Stimulated activated naive CD8-positive, alpha-beta T cell treated with anti-CD3 and anti-CD28 coated beads, Interleukin-15, Interleukin-2, amounts not matched to agents 100 ng/mL and 50 ng/mL, for 24 hours (primary cell): Measurements from ENCODE around the gene ZNF839.
"Not testable (repeated sequence)": the region's sequence is repeated elsewhere in the genome, so short reads cannot be mapped to it uniquely, and the experiment has no call there.

Experiments
- H3K27ac Mint-ChIP-seq: one replicate; pipeline ENCODE4 v1.8.0; 2021; ENCODE audit warnings: mild to moderate bottlenecking, mixed read lengths
- H3K27me3 Mint-ChIP-seq: one replicate; pipeline ENCODE4 v1.8.0; 2021; ENCODE audit warnings: mixed read lengths
- H3K36me3 Mint-ChIP-seq: one replicate; pipeline ENCODE4 v1.8.0; 2021; ENCODE audit warnings: low read depth, mixed read lengths
- H3K4me1 Mint-ChIP-seq: one replicate; pipeline ENCODE4 v1.8.0; 2021; ENCODE audit warnings: low read depth, mixed read lengths
- H3K4me3 Mint-ChIP-seq: one replicate; pipeline ENCODE4 v1.8.0; 2021; ENCODE audit warnings: mild to moderate bottlenecking, mixed read lengths
- H3K9me3 Mint-ChIP-seq: one replicate; pipeline ENCODE4 v1.8.0; 2021; ENCODE audit warnings: mixed read lengths

The ZNF839 gene

DNA sequence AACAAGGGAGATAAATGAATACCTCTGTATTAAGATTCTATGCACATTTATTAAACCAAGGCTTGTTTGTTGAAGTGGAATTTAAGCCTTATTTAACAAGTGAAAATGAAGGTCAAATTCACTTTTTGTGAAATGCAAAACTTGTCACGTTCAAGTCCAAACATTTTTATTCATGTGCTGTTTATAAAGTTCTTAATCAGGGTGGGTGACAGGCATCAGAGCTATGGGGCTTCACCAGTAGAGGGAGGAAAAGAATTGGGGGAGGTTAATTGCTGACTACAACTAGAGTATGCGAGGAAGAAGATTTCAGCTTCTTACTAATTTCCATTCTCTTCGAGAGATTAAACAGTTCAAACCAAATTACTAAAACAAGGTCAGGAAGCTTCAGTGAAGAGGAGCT, 24.3 kb upstream of the ZNF839 start:
- Mint-ChIP-seq H3K9me3 (no peaks in the 10 kb centered on the region), H3K36me3 (no peaks in the 10 kb centered on the region), H3K4me1 (no peaks in the 10 kb centered on the region), H3K4me3 (no peak overlapping the region), H3K27ac (no peak overlapping the region), H3K27me3 (no peaks in the 10 kb centered on the region)

DNA sequence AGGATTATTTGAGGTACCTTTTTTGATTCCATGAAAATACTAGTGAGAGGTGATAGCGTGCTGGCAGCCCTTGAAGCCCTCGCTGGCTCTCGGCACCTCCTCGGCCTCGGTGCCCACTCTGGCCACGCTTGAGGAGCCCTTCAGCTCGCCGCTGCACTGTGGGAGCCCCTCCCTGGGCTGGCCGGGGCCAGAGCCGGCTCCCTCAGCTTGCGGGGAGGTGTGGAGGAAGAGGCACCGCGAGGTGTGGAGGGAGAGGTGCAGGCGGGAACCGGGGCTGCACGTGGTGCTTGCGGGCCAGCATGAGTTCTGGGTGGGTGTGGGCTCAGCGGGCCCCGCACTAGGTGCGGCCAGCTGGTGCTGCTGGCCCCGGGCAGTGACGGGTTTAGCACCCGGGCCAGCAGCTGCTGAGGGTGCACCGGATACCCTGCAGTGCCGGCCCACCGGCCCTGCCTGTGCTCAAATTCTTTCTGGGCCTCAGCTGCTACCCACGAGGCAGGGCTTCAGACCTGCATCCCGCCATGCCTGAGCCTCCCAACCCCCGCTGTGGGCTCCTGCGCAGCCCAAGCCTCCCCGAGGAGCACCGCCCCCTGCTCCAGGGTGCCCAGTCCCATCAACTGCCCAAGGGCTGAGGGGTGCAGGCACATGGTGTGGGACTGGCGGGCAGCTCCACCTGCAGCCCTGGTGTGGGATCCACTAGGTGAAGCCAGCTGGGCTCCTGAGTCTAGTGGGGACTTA, 21.9 kb upstream of the ZNF839 start:
- Mint-ChIP-seq H3K4me3 (no peak overlapping the region), H3K27ac (no peak overlapping the region), H3K9me3 (no peaks in the 10 kb centered on the region), H3K27me3 (no peaks in the 10 kb centered on the region), H3K4me1 (no peaks in the 10 kb centered on the region), H3K36me3 (no peaks in the 10 kb centered on the region)

DNA sequence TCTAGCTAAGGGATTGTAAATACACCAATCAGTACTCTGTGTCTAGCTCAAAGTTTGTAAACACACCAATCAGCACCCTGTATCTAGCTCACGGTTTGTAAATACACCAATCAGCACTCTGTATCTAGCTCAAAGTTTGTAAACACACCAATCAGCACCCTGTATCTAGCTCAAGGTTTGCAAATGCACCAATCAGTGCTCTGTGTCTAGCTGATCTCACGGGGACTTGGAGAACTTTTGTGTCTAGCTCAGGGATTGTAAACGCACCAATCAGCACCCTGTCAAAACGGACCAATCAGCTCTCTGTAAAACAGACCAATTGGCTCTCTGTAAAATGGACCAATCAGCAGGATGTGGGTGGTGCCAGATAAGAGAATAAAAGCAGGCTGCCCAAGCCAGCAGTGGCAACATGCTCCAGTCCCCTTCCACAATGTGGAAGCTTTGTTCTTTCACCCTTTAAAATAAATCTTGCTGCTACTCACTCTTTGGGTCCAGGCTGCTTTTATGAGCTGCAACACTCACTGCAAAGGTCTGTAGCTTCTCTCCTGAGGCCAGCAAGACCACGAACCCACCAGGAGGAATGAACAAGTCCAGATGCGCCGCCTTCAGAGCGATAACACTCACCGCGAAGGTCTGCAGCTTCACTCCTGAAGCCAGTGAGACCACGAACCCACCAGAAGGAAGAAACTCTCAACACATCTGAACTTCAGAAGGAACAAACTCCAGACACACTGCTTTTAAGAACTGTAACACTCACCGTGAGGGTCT, 21.1 kb upstream of the ZNF839 start:
- not testable (repeated sequence) for H3K36me3 Mint-ChIP-seq, H3K27ac Mint-ChIP-seq, H3K4me1 Mint-ChIP-seq, H3K27me3 Mint-ChIP-seq, H3K4me3 Mint-ChIP-seq, H3K9me3 Mint-ChIP-seq

DNA sequence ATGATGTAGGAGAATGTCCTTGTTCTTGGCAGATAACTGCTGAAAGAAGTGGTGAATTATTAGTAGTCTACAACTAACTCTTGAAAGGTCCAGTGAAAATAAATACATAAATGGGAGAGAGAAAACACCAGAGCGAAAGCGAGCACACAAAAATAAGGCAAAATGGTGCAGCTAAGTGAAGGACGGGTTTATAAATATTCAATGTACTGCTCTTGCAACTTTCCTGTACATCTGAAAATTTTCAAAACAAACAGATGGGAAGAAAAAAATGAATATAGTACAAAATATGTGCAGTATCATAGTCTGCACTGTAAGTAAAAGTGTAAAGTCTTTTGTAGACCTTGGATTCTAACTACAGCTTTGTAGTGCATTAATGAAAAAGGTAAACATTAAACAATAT, 15.9 kb upstream of the ZNF839 start:
- H3K4me1 Mint-ChIP-seq: peaks cover 11% of the 10 kb centered on the region
- peak overlapping the region; percentile 59 for H3K4me3 Mint-ChIP-seq
- H3K36me3 Mint-ChIP-seq: no peaks in the 10 kb centered on the region
- H3K27ac Mint-ChIP-seq: no peak overlapping the region
- no peaks in the 10 kb centered on the region for H3K9me3 Mint-ChIP-seq
- peaks cover 6% of the 10 kb centered on the region for H3K27me3 Mint-ChIP-seq

DNA sequence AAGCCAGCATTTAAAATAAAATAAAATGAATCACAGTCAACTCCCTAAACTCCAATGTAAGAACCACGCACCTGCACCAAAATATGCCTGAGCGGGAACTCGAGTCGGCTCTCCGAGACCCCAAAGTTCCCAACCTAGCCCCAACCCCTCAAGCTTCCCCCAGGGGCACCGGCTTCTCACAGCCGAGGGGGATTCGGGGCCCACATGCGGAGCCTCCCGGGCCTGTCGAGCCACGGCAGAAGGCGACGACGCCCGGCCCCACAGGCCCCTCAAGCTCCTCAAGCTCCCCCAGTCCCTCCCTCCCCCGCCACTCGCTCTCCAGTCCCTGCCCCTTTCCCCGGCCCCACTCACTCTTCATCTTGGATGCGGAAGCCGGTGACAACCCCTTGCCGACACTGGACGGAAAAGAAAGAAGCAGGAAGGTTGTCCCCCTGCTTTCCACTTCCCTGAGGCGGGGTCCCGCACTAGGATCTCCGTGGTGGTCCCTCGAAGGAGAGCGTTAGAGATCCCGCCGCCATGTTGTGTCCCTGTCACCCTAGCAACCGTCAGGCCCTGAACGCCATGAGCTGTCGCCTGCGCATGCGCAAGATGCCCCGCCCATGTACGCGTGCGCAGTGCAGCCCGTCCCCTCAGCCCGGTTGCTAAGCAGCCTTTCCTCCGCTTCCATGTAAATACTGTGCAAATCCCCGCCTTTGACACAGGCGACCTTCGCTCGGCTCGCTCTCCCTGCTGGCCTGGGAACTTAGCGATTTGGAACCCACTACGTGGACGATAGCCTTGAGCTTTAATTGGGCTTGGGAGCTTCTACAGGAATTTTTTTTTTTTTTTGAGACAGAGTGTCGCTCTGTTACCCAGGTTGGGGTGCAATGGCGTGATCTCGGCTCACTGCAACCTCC, 14.7 kb upstream of the ZNF839 start, which contains the start of gene MOK:
Gene MOK (minus strand): TSS at position 554 of the 896 bp plus-strand sequence. CDS start 196 bp downstream, at position 358.
- no peaks in the 10 kb centered on the region for H3K9me3 Mint-ChIP-seq
- peaks cover 11% of the 10 kb centered on the region for H3K4me1 Mint-ChIP-seq
- H3K27ac Mint-ChIP-seq: peak within 1 kb of the TSS; percentile 94
- H3K4me3 Mint-ChIP-seq: peak within 1 kb of the TSS; percentile 94
- H3K36me3 Mint-ChIP-seq: no peaks in the 10 kb centered on the region
- peaks cover 6% of the 10 kb centered on the region for H3K27me3 Mint-ChIP-seq

DNA sequence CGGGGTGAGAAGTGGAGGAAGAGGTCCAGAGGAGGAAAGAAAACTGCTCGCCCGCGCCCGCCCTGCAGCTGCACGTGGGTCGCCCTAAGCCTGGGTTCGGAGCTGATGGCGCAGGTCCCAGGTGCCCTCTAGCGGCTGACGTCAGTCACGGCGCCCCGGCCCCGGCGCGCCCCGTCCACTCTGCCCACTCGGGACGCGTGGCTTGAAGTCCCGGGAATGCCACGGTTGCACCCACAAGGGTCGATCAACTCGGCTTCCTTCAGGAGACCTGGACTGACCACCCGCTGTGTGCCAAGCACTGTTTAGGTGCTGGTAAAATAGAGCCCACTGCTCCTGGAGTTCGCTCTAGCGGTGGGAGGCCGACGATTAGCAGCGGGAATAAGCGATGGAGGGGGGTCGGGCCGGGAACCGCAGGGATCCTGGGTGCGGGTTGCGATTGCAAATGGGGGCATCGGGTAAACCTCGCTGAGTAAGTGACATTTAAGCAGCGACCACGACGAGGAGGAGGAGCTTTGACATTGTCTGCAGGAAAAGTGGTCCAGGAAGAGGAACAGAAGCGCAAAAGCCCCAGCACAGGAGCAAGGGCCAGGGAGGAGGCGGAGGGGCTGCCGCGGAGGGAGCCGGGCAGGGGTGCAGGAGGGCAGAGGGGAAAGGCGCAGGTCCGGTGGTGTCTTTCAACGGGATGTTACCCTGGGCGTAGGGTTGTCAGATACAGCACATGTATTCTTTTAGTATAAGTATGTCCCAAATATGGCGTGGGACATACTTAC, 5.1 kb upstream of the ZNF839 start:
- Mint-ChIP-seq H3K27me3 (no peaks in the 10 kb centered on the region), H3K27ac (peak overlapping the region; percentile 90), H3K4me1 (peaks cover 57% of the 10 kb centered on the region), H3K36me3 (no peaks in the 10 kb centered on the region), H3K4me3 (peak overlapping the region; percentile 88), H3K9me3 (no peaks in the 10 kb centered on the region)

DNA sequence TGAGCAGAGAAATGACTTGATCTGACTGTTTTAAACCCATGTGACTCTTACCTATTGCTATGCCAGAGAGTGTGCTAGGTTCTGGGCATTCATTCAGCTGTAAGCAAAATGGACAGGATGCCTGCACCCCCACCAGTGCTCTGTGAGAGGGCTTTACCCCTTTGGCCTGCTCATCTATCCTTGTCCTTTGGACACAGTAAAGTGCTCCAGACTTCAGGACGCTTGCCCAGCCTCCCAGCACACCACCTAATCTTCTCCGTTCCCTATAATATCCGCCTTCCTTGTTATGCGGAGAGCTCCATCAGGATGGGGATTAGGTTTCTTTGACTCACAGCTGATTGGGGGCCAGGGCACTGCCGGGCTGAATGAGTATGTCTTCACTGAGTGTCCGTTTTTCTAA, 4.4 kb upstream of the ZNF839 start:
- Mint-ChIP-seq H3K27me3 (no peaks in the 10 kb centered on the region), H3K4me1 (peaks cover 59% of the 10 kb centered on the region), H3K27ac (no peak overlapping the region), H3K36me3 (no peaks in the 10 kb centered on the region), H3K4me3 (peak overlapping the region; percentile 88), H3K9me3 (no peaks in the 10 kb centered on the region)

DNA sequence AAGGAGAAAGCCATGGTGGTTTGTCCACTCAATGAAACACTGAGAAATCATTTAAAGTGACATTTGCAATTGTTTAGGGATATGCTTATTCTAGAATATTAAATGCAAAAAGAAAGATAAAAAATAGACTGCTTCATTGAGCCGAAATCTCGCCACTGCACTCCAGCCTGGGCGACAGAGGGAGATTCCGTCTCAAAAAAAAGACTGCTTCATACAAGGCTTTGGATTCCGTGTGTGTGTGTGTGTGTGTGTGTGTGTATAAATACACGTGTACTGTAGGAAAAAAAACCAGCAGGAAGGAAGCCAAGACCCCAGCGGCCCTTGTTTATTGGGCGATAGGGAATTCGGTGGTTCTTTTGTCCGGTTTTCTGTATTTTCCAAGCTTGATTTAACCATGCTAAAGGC, 3.2 kb upstream of the ZNF839 start:
- peak overlapping the region; percentile 89 for H3K4me3 Mint-ChIP-seq
- peak overlapping the region; percentile 88 for H3K27ac Mint-ChIP-seq
- H3K9me3 Mint-ChIP-seq: no peaks in the 10 kb centered on the region
- H3K27me3 Mint-ChIP-seq: no peaks in the 10 kb centered on the region
- H3K36me3 Mint-ChIP-seq: no peaks in the 10 kb centered on the region
- peaks cover 71% of the 10 kb centered on the region for H3K4me1 Mint-ChIP-seq

DNA sequence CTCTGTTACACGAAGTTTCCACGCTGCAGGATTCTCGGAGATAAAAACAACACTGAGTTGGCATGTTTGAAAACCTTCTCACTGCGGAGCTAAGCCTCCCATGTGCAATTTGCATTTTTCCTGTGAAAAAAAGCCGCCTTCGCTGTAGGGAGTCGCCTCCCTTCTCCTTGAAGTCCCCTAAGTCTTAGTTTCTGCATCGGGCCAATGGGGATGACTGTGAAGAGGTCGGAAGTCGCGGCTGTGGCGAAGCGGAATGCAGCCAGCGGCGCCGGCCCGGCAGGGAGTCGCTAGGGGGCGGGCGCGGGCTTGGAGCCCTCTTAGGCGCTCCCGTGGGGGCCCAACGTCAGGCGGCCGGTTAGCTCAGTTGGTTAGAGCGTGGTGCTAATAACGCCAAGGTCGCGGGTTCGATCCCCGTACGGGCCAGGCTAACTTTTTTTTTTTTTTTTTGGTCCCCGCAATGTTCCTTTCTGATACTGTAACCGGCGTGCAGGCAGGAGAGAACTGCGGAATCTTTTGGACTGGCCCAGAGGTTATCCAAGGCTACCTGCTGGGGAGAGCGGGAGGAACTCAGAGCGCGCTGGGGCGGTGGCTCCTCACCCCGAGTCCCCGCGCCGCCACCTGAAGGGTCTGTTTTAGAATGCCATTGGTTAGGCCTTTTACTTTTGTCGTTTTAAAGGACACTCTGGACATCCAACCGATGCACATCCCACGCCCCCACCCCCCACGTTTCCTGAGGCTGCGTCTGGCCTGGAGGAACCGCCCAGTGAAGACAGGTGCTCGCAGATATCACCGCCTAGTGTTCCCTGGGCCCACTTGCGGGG, 2.6 kb upstream of the ZNF839 start:
- no peaks in the 10 kb centered on the region for H3K36me3 Mint-ChIP-seq
- H3K27ac Mint-ChIP-seq: peak overlapping the region; percentile 88
- H3K9me3 Mint-ChIP-seq: no peaks in the 10 kb centered on the region
- H3K27me3 Mint-ChIP-seq: no peaks in the 10 kb centered on the region
- H3K4me3 Mint-ChIP-seq: peak overlapping the region; percentile 89
- peaks cover 74% of the 10 kb centered on the region for H3K4me1 Mint-ChIP-seq

DNA sequence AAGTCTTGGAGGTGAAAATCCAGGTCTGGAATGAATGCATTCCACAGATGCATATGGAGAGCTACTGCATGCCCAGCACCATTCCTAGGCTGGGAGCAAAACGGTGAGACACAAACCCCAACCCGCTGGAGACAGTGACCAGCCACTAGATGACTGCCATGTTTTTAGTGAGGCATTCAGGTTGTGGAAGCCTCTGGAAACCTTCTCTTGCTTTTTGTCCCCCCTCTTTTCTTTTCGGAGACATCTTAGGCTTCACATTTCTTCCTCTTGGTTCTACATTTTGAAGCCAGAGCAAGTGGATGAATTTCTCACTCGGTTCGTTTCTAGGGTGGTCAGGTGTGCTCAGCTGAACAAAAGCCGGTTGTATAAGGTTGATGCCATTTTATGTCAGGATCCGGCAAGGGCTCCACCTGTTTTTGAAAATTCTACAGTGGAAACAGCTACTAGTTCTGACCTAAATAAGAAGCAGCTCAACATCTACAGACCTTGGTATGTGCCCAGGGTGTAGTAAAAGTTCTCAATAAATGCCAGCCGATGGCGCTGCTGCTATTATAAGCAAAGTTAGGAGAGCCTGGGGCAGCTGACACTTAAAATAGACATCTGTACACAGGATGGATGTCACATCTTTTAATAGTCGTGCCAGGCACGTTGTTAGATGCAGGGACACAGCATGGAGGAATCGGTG, 1.8 kb upstream of the ZNF839 start:
- no peaks in the 10 kb centered on the region for H3K36me3 Mint-ChIP-seq
- peak overlapping the region; percentile 89 for H3K4me3 Mint-ChIP-seq
- peak overlapping the region; percentile 88 for H3K27ac Mint-ChIP-seq
- peaks cover 74% of the 10 kb centered on the region for H3K4me1 Mint-ChIP-seq
- H3K27me3 Mint-ChIP-seq: no peaks in the 10 kb centered on the region
- no peaks in the 10 kb centered on the region for H3K9me3 Mint-ChIP-seq

DNA sequence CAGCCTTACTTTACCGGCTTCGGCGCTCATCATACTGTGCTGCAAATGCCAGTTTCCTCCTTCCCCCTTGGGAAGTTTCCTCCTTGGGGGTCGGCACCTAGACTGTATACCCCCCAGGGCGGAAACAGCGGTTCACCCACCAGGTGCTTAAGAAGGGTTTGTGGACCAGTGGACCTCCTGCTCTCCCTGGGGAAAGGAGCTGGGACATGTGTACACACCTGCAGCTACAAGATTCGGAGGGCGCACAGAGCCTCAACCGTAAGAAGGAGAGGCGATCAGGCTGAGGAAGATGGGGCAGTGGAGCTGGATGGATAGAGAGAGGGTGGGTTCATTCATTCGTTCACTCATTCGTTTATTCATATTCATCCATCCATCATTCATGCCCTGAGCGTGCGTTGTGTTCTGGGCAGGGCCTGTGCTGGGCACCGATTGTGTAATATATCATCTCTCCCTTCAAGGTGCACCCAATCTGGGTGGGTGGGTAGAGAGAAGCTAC, 717 bp upstream of the ZNF839 start:
- Mint-ChIP-seq H3K27ac (peak overlapping the region; percentile 96), H3K27me3 (no peaks in the 10 kb centered on the region), H3K36me3 (no peaks in the 10 kb centered on the region), H3K4me1 (peaks cover 70% of the 10 kb centered on the region), H3K9me3 (no peaks in the 10 kb centered on the region), H3K4me3 (peak overlapping the region; percentile 97)

DNA sequence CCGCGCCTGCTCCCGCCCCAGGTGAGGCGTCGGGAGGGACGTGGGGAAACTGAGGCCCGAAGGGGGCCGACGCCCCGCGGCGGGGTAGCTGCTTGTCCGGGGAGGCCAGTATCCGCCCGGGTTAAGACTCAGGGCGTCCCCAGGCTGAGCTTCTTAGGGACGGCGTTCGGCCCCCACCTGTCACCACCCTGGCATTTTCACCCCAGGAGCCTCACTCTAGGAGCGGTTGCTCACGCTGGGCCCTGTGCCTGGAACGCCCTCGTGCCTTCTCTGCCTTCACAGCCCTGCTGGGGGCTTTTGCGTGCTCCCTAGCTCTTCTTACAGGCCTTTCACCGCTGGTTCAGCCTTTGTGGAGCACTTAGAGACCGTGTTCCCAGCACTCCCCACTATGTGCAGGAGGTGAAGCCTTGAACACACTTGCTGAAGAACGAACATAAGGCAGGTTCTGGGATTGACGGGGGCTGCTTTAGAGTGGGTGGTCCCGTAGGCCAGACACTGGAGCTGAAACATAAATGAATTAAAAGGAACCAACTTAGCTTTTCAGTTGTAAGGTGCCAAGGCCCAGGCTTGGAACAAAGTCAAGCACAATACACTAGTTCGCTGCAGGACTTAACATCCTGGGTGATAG, 601 bp downstream of the ZNF839 start:
- Mint-ChIP-seq H3K27me3 (no peaks in the 10 kb centered on the region), H3K9me3 (no peaks in the 10 kb centered on the region), H3K27ac (peak overlapping the region; percentile 93), H3K36me3 (no peaks in the 10 kb centered on the region), H3K4me3 (peak overlapping the region; percentile 93), H3K4me1 (peaks cover 57% of the 10 kb centered on the region)
